ENCODE results near the gene DLG2.
"Not testable (repeated sequence)": the region's sequence is repeated elsewhere in the genome, so short reads cannot be mapped to it uniquely, and the experiment has no call there.

Gene DLG2

GRCh38 chr11:84886344-84886743 lies 740.8 kb downstream of the DLG2 start:
- DNase-seq, result no peak

- DNase-seq, result no peak
Measured at GRCh38 chr11:84884836-84885235, 742.3 kb downstream of the DLG2 start.

- DNase-seq, result no peak
Measured at GRCh38 chr11:84882056-84882455, 745.1 kb downstream of the DLG2 start.

- no peak for DNase-seq
Measured at GRCh38 chr11:84871116-84871515, 756.0 kb downstream of the DLG2 start.

GRCh38 chr11:84870486-84870885 lies 756.7 kb downstream of the DLG2 start:
- no peak for DNase-seq

GRCh38 chr11:84866922-84867321 lies 760.2 kb downstream of the DLG2 start:
- DNase-seq, result no peak

- no peak for DNase-seq
Measured at GRCh38 chr11:84865791-84866535, 761.2 kb downstream of the DLG2 start.

GRCh38 chr11:84865257-84865656 lies 761.9 kb downstream of the DLG2 start:
- no peak for DNase-seq

GRCh38 chr11:84857746-84858145 lies 769.4 kb downstream of the DLG2 start:
- DNase-seq, result no peak

GRCh38 chr11:84855508-84856245 lies 771.5 kb downstream of the DLG2 start:
- DNase-seq, result no peak

GRCh38 chr11:84854498-84854880 lies 772.7 kb downstream of the DLG2 start:
- no peak for DNase-seq

GRCh38 chr11:84853841-84854497 lies 773.2 kb downstream of the DLG2 start:
- DNase-seq, result no peak

- DNase-seq, result no peak
Measured at GRCh38 chr11:84847842-84848241, 779.3 kb downstream of the DLG2 start.

- not testable (repeated sequence) for DNase-seq
Measured at GRCh38 chr11:84840201-84840600, 786.9 kb downstream of the DLG2 start.

- no peak for DNase-seq
Measured at GRCh38 chr11:84837402-84838069, 789.6 kb downstream of the DLG2 start.

GRCh38 chr11:84836371-84836770 lies 790.8 kb downstream of the DLG2 start:
- DNase-seq, result no peak

- no peak for DNase-seq
Measured at GRCh38 chr11:84833488-84834088, 793.6 kb downstream of the DLG2 start.

GRCh38 chr11:84830372-84830771 lies 796.8 kb downstream of the DLG2 start:
- no peak for DNase-seq

GRCh38 chr11:84829162-84829561 lies 798.0 kb downstream of the DLG2 start:
- no peak for DNase-seq

- DNase-seq, result no peak
Measured at GRCh38 chr11:84828616-84829015, 798.5 kb downstream of the DLG2 start.

GRCh38 chr11:84825106-84825660 lies 802.0 kb downstream of the DLG2 start:
- DNase-seq, result no peak

GRCh38 chr11:84824624-84825023 lies 802.5 kb downstream of the DLG2 start:
- no peak for DNase-seq

GRCh38 chr11:84819537-84819936 lies 807.6 kb downstream of the DLG2 start:
- no peak for DNase-seq

All from CD4-positive, alpha-beta T cell treated with Interleukin-4 for 1 hour (primary cell).